CD8-positive, alpha-beta memory T cell (primary cell): ENCODE data around the gene CCNI2. TPM values are rescaled to one million over a fixed set of nuclear protein-coding genes. Genes with fewer than 3 reads are reported as not detected.

Experiments used
- polyA plus RNA-seq: library from polyadenylated mRNA; unstranded; fragments of 300-500 nt; fragmentation: Illumina TruSeq; gene quantifications from one replicate; pipeline ENCODE4 v1.2.3, GENCODE V29; 2021
- total RNA-seq, 2 experiments: library from RNA; stranded (reverse); gene quantifications; one replicate each; pipeline ENCODE4 v1.2.3, GENCODE V29; 2021

The CCNI2 gene
- total and polyA plus RNA-seq, 3 experiments from 2014 or later, result 3.4 to 9.1 (median 8.8) TPM

Other genes with a start within 250 kb of the CCNI2 start
- 10 to 100 TPM; 83.0 to 84.3 TPM for gene IL5, start 203.9 kb upstream of the CCNI2 start, total RNA-seq
- not detected for gene IL5, start 203.9 kb upstream of the CCNI2 start, polyA plus RNA-seq
- 10 to 100 TPM; 45.2 to 48.3 TPM for gene RAD50, start 190.4 kb upstream of the CCNI2 start, total RNA-seq
- 34.6 TPM for gene RAD50, start 190.4 kb upstream of the CCNI2 start, polyA plus RNA-seq
- 10 to 100 TPM; 65.3 to 69.0 TPM for gene IL13, start 89.3 kb upstream of the CCNI2 start, total RNA-seq
- gene IL13, start 89.3 kb upstream of the CCNI2 start, polyA plus RNA-seq, result not detected
- gene IL4, start 73.4 kb upstream of the CCNI2 start, total RNA-seq, result 1 to 10 TPM; 6.4 to 6.8 TPM
- not detected for gene IL4, start 73.4 kb upstream of the CCNI2 start, polyA plus RNA-seq
- 10 to 100 TPM; 21.1 to 23.3 TPM for gene KIF3A, start 9.9 kb upstream of the CCNI2 start, total RNA-seq
- gene KIF3A, start 9.9 kb upstream of the CCNI2 start, polyA plus RNA-seq, result 15.9 TPM
- gene SEPTIN8, start 29.8 kb downstream of the CCNI2 start, total RNA-seq, result 10 to 100 TPM; 34.5 to 38.1 TPM
- 2.8 TPM for gene SEPTIN8, start 29.8 kb downstream of the CCNI2 start, polyA plus RNA-seq
- gene SOWAHA, start 65.9 kb downstream of the CCNI2 start, total RNA-seq, result under 1 TPM in 1 of 2 experiments, not detected in 1; 0.07 TPM
- gene SOWAHA, start 65.9 kb downstream of the CCNI2 start, polyA plus RNA-seq, result not detected
- 1 to 10 TPM; 1.6 to 2.0 TPM for gene SHROOM1, start 83.2 kb downstream of the CCNI2 start, total RNA-seq
- gene SHROOM1, start 83.2 kb downstream of the CCNI2 start, polyA plus RNA-seq, result not detected
- gene GDF9, start 119.0 kb downstream of the CCNI2 start, total RNA-seq, result under 1 TPM; 0.29 to 0.68 TPM
- not detected for gene GDF9, start 119.0 kb downstream of the CCNI2 start, polyA plus RNA-seq
- 100 to 1,000 TPM; 595 to 615 TPM for gene UQCRQ, start 119.2 kb downstream of the CCNI2 start, total RNA-seq
- gene UQCRQ, start 119.2 kb downstream of the CCNI2 start, polyA plus RNA-seq, result 663 TPM
- gene LEAP2, start 126.2 kb downstream of the CCNI2 start, total RNA-seq, result 1 to 10 TPM; 2.7 to 3.6 TPM
- gene LEAP2, start 126.2 kb downstream of the CCNI2 start, polyA plus RNA-seq, result 0.93 TPM
- 10 to 100 TPM; 26.3 to 28.8 TPM for gene AFF4, start 216.2 kb downstream of the CCNI2 start, total RNA-seq
- 17.5 TPM for gene AFF4, start 216.2 kb downstream of the CCNI2 start, polyA plus RNA-seq